ENCODE results near the gene ZBTB42.

Gene ZBTB42

DNA sequence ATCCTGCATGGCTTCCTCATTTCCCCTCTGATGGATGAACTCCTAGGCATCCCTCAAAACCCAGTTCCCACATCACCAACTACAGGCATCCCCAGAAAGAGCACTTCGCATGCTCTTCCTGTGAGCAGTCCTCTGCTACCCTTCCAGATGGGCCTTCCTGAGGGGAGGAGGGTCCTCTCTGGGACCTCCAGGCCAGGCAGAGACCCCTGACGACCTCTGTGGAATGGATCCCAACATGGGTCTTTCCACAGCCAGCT is 7.3 kb upstream of the ZBTB42 start:
- Histone ChIP-seq H3K27ac (ENCODE audit: extremely low read depth, low read depth, low read length) (no peak overlapping the region; the same call in 1 of the 2 replicates), H3K36me3 (ENCODE audit: control insufficient read depth in 2 of 2, insufficient read depth in 1 of 2, low read length in 2 of 2) (peaks cover 0 to 48% of the 10 kb centered on the region in 2 experiments; a peak in 1 of 3 replicates), H3K4me3 (ENCODE audit: low read depth, low read length) (no peak overlapping the region), H3K4me1 (ENCODE audit: control insufficient read depth, insufficient read depth, low read length) (peaks cover 10% of the 10 kb centered on the region), H3K9me3 (ENCODE audit: control insufficient read depth, insufficient read depth, low read depth, low read length) (no peaks in the 10 kb centered on the region)
- CTCF ChIA-PET: no interaction called here
- TF ChIP-seq GLI4 (tag by site-specific recombination; IDR thresholded peaks at IDR 0.05) (no peak), ZNF350 (tag by site-specific recombination; IDR thresholded peaks at IDR 0.05) (no peak), ZFP3 (tag by site-specific recombination; IDR thresholded peaks at IDR 0.05; ENCODE audit: low read depth) (peak; percentile 96)
- POLR2A ChIA-PET: interaction anchor here (1.7 kb wide), 1 partner anchor 25 kb away, joined by 5 read pairs; no protein-coding TSS in a partner anchor

- H3K27ac ChIP-seq (ENCODE audit: extremely low read depth, low read depth, low read length): peak overlapping the region; percentile 78
- H3K4me3 ChIP-seq (ENCODE audit: low read depth, low read length): peak overlapping the region; percentile 67
- ChIA-PET POLR2A (interaction anchor here (1.1 to 1.7 kb wide), 2 partner anchors 25 to 41 kb away, joined by 5 to 7 read pairs; partner anchors contain the start of gene SIVA1), CTCF (interaction anchor here (0.6 to 1.2 kb wide), 2 partner anchors 31 to 32 kb away, joined by 3 to 4 read pairs; no protein-coding TSS in a partner anchor)
- no peaks in the 10 kb centered on the region for H3K9me3 ChIP-seq (ENCODE audit: control insufficient read depth, insufficient read depth, low read depth, low read length)
- peaks cover 10% of the 10 kb centered on the region for H3K4me1 ChIP-seq (ENCODE audit: control insufficient read depth, insufficient read depth, low read length)
- peaks cover 0 to 44% of the 10 kb centered on the region in 2 experiments; a peak in 1 of 3 replicates for H3K36me3 ChIP-seq (ENCODE audit: control insufficient read depth in 2 of 2, insufficient read depth in 1 of 2, low read length in 2 of 2)
- TF ChIP-seq SP2 (tag by site-specific recombination; IDR thresholded peaks at IDR 0.05) (peak; percentile 32), KLF9 (tag by site-specific recombination; IDR thresholded peaks at IDR 0.05; ENCODE audit: low read depth) (peak; percentile 79), ZNF626 (tag by site-specific recombination; IDR thresholded peaks at IDR 0.05) (no peak), ZSCAN23 (tag by site-specific recombination; IDR thresholded peaks at IDR 0.05) (no peak), ZNF16 (tag by site-specific recombination; IDR thresholded peaks at IDR 0.05; ENCODE audit: low read depth) (no peak), ZEB2 (tag by site-specific recombination; IDR thresholded peaks at IDR 0.05) (peak; percentile 17; the same call in 1 of the 2 replicates), ZNF610 (tag by site-specific recombination; IDR thresholded peaks at IDR 0.05; ENCODE audit: borderline replicate concordance) (no peak), ZSCAN16 (tag by site-specific recombination; IDR thresholded peaks at IDR 0.05) (no peak), ZNF785 (tag by site-specific recombination; IDR thresholded peaks at IDR 0.05) (no peak), ZNF473 (tag by site-specific recombination; IDR thresholded peaks at IDR 0.05) (no peak), WT1 (tag by site-specific recombination; IDR thresholded peaks at IDR 0.05) (no peak), ZBTB17 (tag by site-specific recombination; IDR thresholded peaks at IDR 0.05) (peak; percentile 37; the same call in 1 of the 2 replicates), ZBTB48 (tag by site-specific recombination; IDR thresholded peaks at IDR 0.05) (peak; percentile 30; the same call in 1 of the 2 replicates), ZFHX2 (tag by site-specific recombination; conservative IDR thresholded peaks at IDR 0.05) (peak; percentile 81), KLF1 (tag by site-specific recombination; IDR thresholded peaks at IDR 0.05) (peak; percentile 48; the same call in 1 of the 2 replicates), ZNF335 (tag by site-specific recombination; conservative IDR thresholded peaks at IDR 0.05) (peak; percentile 54), ZNF138 (tag by site-specific recombination; IDR thresholded peaks at IDR 0.05; ENCODE audit: borderline replicate concordance) (no peak), ZNF76 (tag by site-specific recombination; IDR thresholded peaks at IDR 0.05; ENCODE audit: borderline replicate concordance, low read depth) (no peak), ZNF184 (tag by site-specific recombination; IDR thresholded peaks at IDR 0.05) (no peak), KLF8 (tag by site-specific recombination; IDR thresholded peaks at IDR 0.05) (peak; percentile 22; the same call in 1 of the 2 replicates), BCL6B (tag by site-specific recombination; IDR thresholded peaks at IDR 0.05) (no peak), ZNF362 (tag by site-specific recombination; IDR thresholded peaks at IDR 0.05) (no peak), ZFP3 (tag by site-specific recombination; IDR thresholded peaks at IDR 0.05; ENCODE audit: low read depth) (no peak)
- TF ChIP-seq, protein P1, sequence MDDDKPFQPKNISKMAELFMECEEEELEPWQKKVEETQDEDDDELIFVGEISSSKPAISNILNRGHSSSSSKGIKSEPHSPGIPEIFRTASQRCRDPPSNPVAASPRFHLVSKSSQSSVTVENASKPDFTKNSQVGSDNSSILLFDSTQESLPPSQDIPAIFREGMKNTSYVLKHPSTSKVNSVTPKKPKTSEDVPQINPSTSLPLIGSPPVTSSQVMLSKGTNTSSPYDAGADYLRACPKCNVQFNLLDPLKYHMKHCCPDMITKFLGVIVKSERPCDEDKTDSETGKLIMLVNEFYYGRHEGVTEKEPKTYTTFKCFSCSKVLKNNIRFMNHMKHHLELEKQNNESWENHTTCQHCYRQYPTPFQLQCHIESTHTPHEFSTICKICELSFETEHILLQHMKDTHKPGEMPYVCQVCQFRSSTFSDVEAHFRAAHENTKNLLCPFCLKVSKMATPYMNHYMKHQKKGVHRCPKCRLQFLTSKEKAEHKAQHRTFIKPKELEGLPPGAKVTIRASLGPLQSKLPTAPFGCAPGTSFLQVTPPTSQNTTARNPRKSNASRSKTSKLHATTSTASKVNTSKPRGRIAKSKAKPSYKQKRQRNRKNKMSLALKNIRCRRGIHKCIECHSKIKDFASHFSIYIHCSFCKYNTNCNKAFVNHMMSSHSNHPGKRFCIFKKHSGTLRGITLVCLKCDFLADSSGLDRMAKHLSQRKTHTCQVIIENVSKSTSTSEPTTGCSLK (tag by site-specific recombination; IDR thresholded peaks at IDR 0.05): no peak
- TF ChIP-seq, protein P2, sequence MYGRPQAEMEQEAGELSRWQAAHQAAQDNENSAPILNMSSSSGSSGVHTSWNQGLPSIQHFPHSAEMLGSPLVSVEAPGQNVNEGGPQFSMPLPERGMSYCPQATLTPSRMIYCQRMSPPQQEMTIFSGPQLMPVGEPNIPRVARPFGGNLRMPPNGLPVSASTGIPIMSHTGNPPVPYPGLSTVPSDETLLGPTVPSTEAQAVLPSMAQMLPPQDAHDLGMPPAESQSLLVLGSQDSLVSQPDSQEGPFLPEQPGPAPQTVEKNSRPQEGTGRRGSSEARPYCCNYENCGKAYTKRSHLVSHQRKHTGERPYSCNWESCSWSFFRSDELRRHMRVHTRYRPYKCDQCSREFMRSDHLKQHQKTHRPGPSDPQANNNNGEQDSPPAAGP (tag by site-specific recombination; IDR thresholded peaks at IDR 0.05): peak; percentile 26; the same call in 1 of the 2 replicates
These were observed 6.8 kb upstream of the ZBTB42 start for GRCh38 chr14:104794099-104794498.

All from HEK293 (cell line).